Epithelial cell of esophagus (primary cell): ENCODE measurements around the gene NUDCD2.
A peak's percentile ranks its signal among the peaks of the same experiment; 100 is the strongest.
"Not testable (repeated sequence)": the region's sequence is repeated elsewhere in the genome, so short reads cannot be mapped to it uniquely, and the experiment has no call there.

Experiments used
- DNase-seq: peaks from one replicate; pipeline ENCODE4 v3.0.0; 2010; ENCODE audit warnings: low read depth
- H3K4me3 ChIP-seq: 2 replicates; pipeline ENCODE4 v1.5.1; 2011; ENCODE audit warnings: mild to moderate bottlenecking, low read length, control low read depth
- TF ChIP-seq, protein P1 (sequence below): IDR thresholded peaks from 2 replicates; pipeline ENCODE4 v1.5.1; 2011; ENCODE audit warnings: low read depth, mild to moderate bottlenecking, low read length, control low read depth, inconsistent platforms; ENCODE audit not compliant: insufficient read depth; ENCODE audit errors: missing control alignments

The NUDCD2 gene

DNA sequence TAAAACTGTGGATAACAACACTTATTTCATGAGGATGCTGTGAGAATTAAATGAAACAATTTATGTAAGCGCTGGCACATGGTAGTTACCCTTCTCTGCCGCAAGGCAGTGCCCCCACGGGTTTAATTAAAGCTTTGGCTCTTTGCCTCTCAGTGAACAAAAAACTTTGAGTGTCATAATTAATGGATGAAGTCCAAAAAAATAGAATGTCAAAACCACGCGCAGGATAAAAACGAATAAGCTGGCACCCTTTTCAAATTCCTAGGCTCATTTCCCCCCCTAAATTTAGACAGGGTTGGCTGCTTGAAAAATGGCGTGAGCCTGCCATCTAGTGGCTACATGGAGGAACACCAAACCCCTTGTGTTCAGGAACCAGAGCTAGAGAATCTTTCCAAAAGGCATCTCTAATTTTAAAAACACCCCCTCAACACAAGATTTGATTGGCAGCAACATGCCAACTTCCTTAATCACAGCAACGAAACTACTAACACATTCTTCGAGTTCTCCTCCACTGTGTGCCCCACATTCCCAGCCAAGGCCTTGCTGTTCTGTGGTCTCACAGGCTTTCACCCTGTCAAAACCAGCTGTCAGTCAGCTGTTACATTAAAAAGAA, 51.5 kb downstream of the NUDCD2 start:
- no peak overlapping the region for H3K4me3 ChIP-seq
- TF ChIP-seq, protein P1, sequence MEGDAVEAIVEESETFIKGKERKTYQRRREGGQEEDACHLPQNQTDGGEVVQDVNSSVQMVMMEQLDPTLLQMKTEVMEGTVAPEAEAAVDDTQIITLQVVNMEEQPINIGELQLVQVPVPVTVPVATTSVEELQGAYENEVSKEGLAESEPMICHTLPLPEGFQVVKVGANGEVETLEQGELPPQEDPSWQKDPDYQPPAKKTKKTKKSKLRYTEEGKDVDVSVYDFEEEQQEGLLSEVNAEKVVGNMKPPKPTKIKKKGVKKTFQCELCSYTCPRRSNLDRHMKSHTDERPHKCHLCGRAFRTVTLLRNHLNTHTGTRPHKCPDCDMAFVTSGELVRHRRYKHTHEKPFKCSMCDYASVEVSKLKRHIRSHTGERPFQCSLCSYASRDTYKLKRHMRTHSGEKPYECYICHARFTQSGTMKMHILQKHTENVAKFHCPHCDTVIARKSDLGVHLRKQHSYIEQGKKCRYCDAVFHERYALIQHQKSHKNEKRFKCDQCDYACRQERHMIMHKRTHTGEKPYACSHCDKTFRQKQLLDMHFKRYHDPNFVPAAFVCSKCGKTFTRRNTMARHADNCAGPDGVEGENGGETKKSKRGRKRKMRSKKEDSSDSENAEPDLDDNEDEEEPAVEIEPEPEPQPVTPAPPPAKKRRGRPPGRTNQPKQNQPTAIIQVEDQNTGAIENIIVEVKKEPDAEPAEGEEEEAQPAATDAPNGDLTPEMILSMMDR: peak; percentile 91
- DNase-seq: peak; percentile 65

GRCh38 chr5:163407034-163407655, 52.8 kb downstream of the NUDCD2 start:
- TF ChIP-seq, protein P1: no peak
- H3K4me3 ChIP-seq: no peak overlapping the region
- DNase-seq: peak; percentile 12

- DNase-seq: no peak
- H3K4me3 ChIP-seq: no peak overlapping the region
- TF ChIP-seq, protein P1: no peak
Measured at GRCh38 chr5:163404364-163405173, 55.3 kb downstream of the NUDCD2 start.

- H3K4me3 ChIP-seq: no peak overlapping the region
- TF ChIP-seq, protein P1: no peak
- DNase-seq: no peak
Measured at GRCh38 chr5:163402007-163402406, 57.9 kb downstream of the NUDCD2 start.

GRCh38 chr5:163401271-163401670, 58.6 kb downstream of the NUDCD2 start:
- TF ChIP-seq, protein P1: no peak
- DNase-seq: no peak
- no peak overlapping the region for H3K4me3 ChIP-seq

DNA sequence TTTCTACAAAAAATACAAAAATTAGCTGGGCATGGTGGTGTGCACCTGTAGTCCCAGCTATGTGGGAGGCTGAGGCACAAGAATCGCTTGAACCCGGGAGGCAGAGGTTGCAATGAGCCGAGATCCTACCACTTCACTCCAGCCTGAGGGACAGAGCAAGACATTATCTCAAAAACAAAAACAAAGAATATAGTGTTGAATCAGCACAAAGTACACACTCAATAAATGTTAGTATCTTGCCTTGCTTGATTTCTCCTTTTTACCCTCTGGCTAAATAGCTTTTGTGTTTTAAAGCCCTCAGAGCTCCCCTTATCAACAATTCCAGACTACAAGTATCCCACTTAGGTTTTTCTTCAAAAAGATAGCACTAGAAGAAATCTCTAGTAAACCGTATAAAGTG, 60.0 kb downstream of the NUDCD2 start:
- no peak for DNase-seq
- TF ChIP-seq, protein P1: no peak
- no peak overlapping the region for H3K4me3 ChIP-seq

DNA sequence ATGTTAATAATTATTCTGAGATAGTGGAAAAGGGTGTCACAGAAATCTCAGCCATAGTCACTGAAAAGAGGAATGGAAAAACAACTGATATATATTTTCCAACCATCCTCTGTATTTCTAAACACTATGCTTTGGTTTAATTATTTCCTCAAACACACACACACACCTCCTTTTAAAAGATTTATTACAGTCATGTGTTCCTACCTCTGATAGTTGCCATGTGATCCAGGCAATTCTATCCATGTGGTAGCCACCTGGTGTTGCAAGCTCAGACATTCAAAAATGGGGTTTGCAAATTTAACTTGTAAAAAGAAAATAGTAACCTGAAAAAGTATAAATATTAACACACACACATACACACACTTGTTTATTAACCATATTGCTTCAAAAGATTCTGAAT, 62.5 kb downstream of the NUDCD2 start:
- DNase-seq: no peak
- no peak overlapping the region for H3K4me3 ChIP-seq
- TF ChIP-seq, protein P1: no peak

- DNase-seq, H3K4me3 ChIP-seq: not testable (repeated sequence)
Measured at GRCh38 chr5:163396818-163397340, 63.0 kb downstream of the NUDCD2 start.
